AG04449 (cell line): ENCODE results near the gene CETP.

Experiments
- CTCF ChIA-PET: fragments of 350-600 bp; formaldehyde crosslinking; extraction: SDS; loops from one replicate; lab custom pipeline; 2021; ENCODE audit warnings: antibody characterized with exemption; lab: Yijun Ruan, JAX
- POLR2A ChIA-PET: fragments of 400-600, 350-600 bp; formaldehyde crosslinking; extraction: SDS; loops from one replicate; lab custom pipeline; 2020; ENCODE audit warnings: antibody characterized with exemption, inconsistent platforms; lab: Yijun Ruan, JAX
- DNase-seq: peaks from one replicate; pipeline ENCODE4 v3.0.0-alpha.2; 2010; ENCODE audit warnings: low read depth, low spot score
- H3K4me3 ChIP-seq: 2 replicates; pipeline ENCODE4 v1.5.1; 2011; ENCODE audit warnings: low read depth, mild to moderate bottlenecking, control low read depth, low read length
- CTCF ChIP-seq: IDR thresholded peaks from one replicate; pipeline ENCODE4 v1.5.1; 2011; ENCODE audit warnings: mild to moderate bottlenecking, moderate library complexity, low read length, control low read depth, inconsistent platforms; ENCODE audit not compliant: insufficient read depth; ENCODE audit errors: missing control alignments

Gene CETP

GRCh38 chr16:56927471-56927870, 34.3 kb upstream of the CETP start:
- POLR2A ChIA-PET: no interaction called here
- CTCF ChIA-PET: interaction anchor here (0.8 to 2.3 kb wide), 4 partner anchors 15 to 76 kb away, joined by 4 to 8 read pairs (median 6); no protein-coding TSS in a partner anchor

GRCh38 chr16:56929639-56930038, 32.1 kb upstream of the CETP start:
- ChIA-PET POLR2A (no interaction called here), CTCF (no interaction called here)
- no peak for DNase-seq
- TF ChIP-seq CTCF: no peak
- H3K4me3 ChIP-seq: no peak overlapping the region

More at GRCh38 chr16:56927471-56927870, 34.3 kb upstream of the CETP start:
- no peak for TF ChIP-seq CTCF
- no peak overlapping the region for H3K4me3 ChIP-seq
- no peak for DNase-seq

GRCh38 chr16:56930486-56931270, 31.1 kb upstream of the CETP start:
- CTCF ChIA-PET: interaction anchor here (0.8 to 1.3 kb wide), 2 partner anchors 10 to 64 kb away, joined by 3 read pairs; no protein-coding TSS in a partner anchor
- no peak for DNase-seq
- no peak for TF ChIP-seq CTCF
- POLR2A ChIA-PET: interaction anchor here (1.1 to 3.6 kb wide), 4 partner anchors 12 to 58 kb away, joined by 5 to 25 read pairs (median 14); no protein-coding TSS in a partner anchor
- no peak overlapping the region for H3K4me3 ChIP-seq

GRCh38 chr16:56931271-56931891, 30.4 kb upstream of the CETP start:
- POLR2A ChIA-PET: interaction anchor here (0.6 to 3.6 kb wide), 21 partner anchors 10 to 189 kb away, joined by 3 to 25 read pairs (median 4); no protein-coding TSS in a partner anchor
- peak overlapping the region; percentile 50 for H3K4me3 ChIP-seq
- no peak for DNase-seq
- TF ChIP-seq CTCF: no peak
- CTCF ChIA-PET: interaction anchor here (0.8 to 3.6 kb wide), 4 partner anchors 11 to 138 kb away, joined by 3 to 14 read pairs (median 3); no protein-coding TSS in a partner anchor

GRCh38 chr16:56931892-56932720, 29.6 kb upstream of the CETP start, which contains the start of gene HERPUD1:
Gene HERPUD1 (plus strand): TSS chr16:56932142. CDS start chr16:56932245, 103 bp downstream.
- ChIA-PET POLR2A (interaction anchor here (0.6 to 3.6 kb wide), 21 partner anchors 9 to 190 kb away, joined by 3 to 25 read pairs (median 4); no protein-coding TSS in a partner anchor), CTCF (interaction anchor here (1.3 to 3.6 kb wide), 4 partner anchors 12 to 139 kb away, joined by 3 to 14 read pairs (median 7); no protein-coding TSS in a partner anchor)
- DNase-seq: peak; percentile 82
- peak; percentile 2 for TF ChIP-seq CTCF
- H3K4me3 ChIP-seq: peak within 1 kb of the TSS; percentile 89
